Measurements from ENCODE around the gene EZR. TPM values are rescaled to one million over a fixed set of nuclear protein-coding genes. Genes with fewer than 3 reads are reported as not detected.

Gene EZR
- total and polyA plus RNA-seq, 2 experiments from 2014 or later = 399 to 623 TPM

DNA sequence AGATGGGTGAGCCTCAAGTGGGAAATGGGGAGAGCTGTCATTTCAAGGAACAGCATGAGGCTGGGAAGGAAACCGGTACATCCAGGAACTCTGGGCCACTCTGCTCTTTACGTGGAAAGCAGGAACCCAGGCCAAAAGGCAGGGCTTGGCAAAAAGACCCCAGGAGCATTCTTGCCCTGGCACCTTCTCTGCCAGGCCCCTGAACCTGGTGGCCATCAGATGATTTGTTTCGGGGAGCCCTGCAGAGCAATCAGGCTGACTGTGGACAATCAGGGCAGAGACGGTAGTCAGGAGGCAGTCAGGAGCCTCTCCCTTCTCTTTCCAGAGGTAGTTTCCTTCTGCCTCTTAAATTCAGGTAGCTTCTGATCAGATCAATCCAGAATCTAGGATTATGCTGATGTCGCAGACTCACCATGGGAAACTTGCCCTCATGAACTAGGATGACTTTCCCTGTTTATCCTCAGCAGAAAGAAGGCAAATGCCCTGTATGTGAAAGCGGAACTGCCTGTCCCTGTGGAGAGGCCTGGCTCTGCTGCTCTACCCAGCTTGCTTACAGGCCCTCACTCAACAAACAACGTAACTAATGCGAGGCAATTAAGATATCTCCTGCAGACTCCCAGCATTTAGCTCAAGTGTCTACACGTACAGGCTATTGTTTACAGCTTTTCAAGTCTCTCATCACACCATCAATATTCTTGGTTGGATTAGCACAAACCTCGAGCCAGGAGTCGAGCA lies 36.6 kb downstream of the EZR start:
- Histone ChIP-seq H3K9me2 (replicated peaks; ENCODE audit: insufficient read depth) (no peaks in the 10 kb centered on the region), H3K4me1 (ENCODE audit: insufficient read depth) (peaks cover 24% of the 10 kb centered on the region), H3K4me3 (no peak overlapping the region), H3K9me3 (ENCODE audit: low read depth) (no peaks in the 10 kb centered on the region), H4K20me1 (ENCODE audit: insufficient read depth, poor library complexity, severe bottlenecking) (peaks cover 21% of the 10 kb centered on the region), H2AFZ (no peak overlapping the region), H3K79me2 (peaks cover 92% of the 10 kb centered on the region), H3K27ac (peak overlapping the region; percentile 82), H3K27me3 (no peaks in the 10 kb centered on the region), H3K36me3 (replicated peaks; ENCODE audit: insufficient read depth, low read depth) (peaks cover 20% of the 10 kb centered on the region), H3K4me2 (no peak overlapping the region)
- no peak for DNase-seq (ENCODE audit: low spot score)
- no peak for TF ChIP-seq EZH2 (IDR thresholded peaks at IDR 0.05; ENCODE audit: borderline replicate concordance)
- TF ChIP-seq, protein P1, sequence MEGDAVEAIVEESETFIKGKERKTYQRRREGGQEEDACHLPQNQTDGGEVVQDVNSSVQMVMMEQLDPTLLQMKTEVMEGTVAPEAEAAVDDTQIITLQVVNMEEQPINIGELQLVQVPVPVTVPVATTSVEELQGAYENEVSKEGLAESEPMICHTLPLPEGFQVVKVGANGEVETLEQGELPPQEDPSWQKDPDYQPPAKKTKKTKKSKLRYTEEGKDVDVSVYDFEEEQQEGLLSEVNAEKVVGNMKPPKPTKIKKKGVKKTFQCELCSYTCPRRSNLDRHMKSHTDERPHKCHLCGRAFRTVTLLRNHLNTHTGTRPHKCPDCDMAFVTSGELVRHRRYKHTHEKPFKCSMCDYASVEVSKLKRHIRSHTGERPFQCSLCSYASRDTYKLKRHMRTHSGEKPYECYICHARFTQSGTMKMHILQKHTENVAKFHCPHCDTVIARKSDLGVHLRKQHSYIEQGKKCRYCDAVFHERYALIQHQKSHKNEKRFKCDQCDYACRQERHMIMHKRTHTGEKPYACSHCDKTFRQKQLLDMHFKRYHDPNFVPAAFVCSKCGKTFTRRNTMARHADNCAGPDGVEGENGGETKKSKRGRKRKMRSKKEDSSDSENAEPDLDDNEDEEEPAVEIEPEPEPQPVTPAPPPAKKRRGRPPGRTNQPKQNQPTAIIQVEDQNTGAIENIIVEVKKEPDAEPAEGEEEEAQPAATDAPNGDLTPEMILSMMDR (IDR thresholded peaks at IDR 0.05; ENCODE audit: poor library complexity) = no peak
- TF ChIP-seq EZH2phosphoT487 (IDR thresholded peaks at IDR 0.05; ENCODE audit: low read depth, severe bottlenecking, unreplicated experiment) = no peak
- 83% methylated on average over 11 of the region's 11 CpGs for WGBS (ENCODE audit: low lambda C conversion rate, missing lambda C conversion rate)

DNA sequence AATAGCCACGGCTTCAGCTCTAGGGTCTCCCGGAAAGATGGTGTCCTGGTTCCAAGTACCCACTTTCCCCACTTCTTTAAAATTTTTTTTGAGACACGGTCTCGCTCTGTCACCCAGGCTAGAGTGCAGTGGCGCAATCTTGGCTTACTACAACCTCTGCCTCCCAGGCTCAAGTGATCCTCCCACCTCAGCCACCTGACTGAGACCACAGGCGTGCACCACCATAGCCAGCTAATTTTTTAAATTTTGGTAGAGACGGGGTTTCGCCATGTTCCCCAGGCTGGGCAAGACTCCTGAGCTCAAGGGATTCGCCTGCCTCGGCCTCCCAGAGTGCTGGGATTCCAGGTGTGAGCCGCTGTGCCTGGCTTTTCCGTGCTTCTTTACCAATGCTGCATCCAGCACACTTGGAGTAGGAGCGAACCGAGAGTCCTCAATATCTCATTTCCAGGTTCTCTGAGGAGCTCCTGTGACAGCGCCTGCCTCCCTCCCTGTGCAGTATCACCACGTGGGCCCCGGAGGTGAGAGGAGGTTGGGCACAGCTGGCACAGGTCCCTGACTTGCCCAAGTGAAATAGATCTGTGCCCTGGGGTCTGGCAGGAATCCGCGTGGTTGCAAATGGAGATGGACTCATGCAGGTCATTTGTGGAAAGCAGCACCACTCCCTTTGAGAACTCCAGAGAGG lies 37.3 kb downstream of the EZR start:
- 89% methylated on average over 19 of the region's 19 CpGs for WGBS (ENCODE audit: low lambda C conversion rate, missing lambda C conversion rate)
- TF ChIP-seq, protein P1 (IDR thresholded peaks at IDR 0.05; ENCODE audit: poor library complexity) = no peak
- TF ChIP-seq EZH2phosphoT487 (IDR thresholded peaks at IDR 0.05; ENCODE audit: low read depth, severe bottlenecking, unreplicated experiment) (no peak), EZH2 (IDR thresholded peaks at IDR 0.05; ENCODE audit: borderline replicate concordance) (no peak)

DNA sequence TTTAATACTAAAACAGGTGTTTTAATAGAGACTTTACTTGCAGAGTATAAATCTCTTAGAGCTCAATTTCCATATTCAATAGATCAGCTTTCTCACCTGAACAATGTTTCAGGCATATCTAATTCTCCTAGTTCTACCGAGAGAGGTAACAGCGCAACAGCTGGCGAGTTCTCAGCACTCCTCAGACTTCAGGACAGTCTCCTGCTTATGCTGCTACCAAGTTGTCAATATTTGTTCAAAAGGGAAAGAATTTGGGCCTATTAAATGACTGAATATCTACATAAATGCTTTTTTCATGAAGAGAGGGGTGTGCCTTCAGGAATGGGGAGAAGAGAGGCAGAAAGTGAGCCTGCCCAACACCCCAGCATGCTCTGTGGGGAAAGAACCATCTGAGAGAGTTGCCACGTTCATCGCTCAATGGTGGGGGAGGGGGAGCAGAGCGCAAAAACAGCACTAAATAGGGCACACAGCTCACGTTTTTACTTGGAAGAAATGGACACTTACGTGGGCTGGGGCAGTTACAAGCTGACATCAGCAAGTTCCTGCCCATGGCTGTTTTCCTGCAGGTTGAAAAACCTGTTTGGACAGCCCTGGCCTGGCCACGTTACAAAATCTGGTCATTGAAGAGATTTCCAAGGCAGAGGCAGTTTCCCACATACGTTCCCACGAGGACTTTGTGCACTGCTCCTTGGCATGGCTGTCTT lies 38.0 kb downstream of the EZR start:
- H2AFZ ChIP-seq = no peak overlapping the region
- no peak overlapping the region for H3K4me3 ChIP-seq
- no peaks in the 10 kb centered on the region for H3K27me3 ChIP-seq
- TF ChIP-seq EZH2 (IDR thresholded peaks at IDR 0.05; ENCODE audit: borderline replicate concordance) (no peak), EZH2phosphoT487 (IDR thresholded peaks at IDR 0.05; ENCODE audit: low read depth, severe bottlenecking, unreplicated experiment) (no peak)
- TF ChIP-seq, protein P1 (IDR thresholded peaks at IDR 0.05; ENCODE audit: poor library complexity) = no peak
- no peak overlapping the region for H3K4me2 ChIP-seq
- no peaks in the 10 kb centered on the region for H3K9me3 ChIP-seq (ENCODE audit: low read depth)
- no peaks in the 10 kb centered on the region for H3K9me2 ChIP-seq (replicated peaks; ENCODE audit: insufficient read depth)
- H3K79me2 ChIP-seq = peaks cover 97% of the 10 kb centered on the region
- H3K27ac ChIP-seq = peak overlapping the region; percentile 82
- H4K20me1 ChIP-seq (ENCODE audit: insufficient read depth, poor library complexity, severe bottlenecking) = peaks cover 27% of the 10 kb centered on the region
- 61% methylated on average over 11 of the region's 11 CpGs for WGBS (ENCODE audit: low lambda C conversion rate, missing lambda C conversion rate)
- H3K4me1 ChIP-seq (ENCODE audit: insufficient read depth) = peaks cover 20% of the 10 kb centered on the region
- no peak for DNase-seq (ENCODE audit: low spot score)
- peaks cover 20% of the 10 kb centered on the region for H3K36me3 ChIP-seq (replicated peaks; ENCODE audit: insufficient read depth, low read depth)

More for the DNA sequence above, 37.3 kb downstream of the EZR start:
- peaks cover 20% of the 10 kb centered on the region for H3K36me3 ChIP-seq (replicated peaks; ENCODE audit: insufficient read depth, low read depth)
- H3K4me1 ChIP-seq (ENCODE audit: insufficient read depth) = peaks cover 20% of the 10 kb centered on the region
- H3K27me3 ChIP-seq = no peaks in the 10 kb centered on the region
- no peak overlapping the region for H2AFZ ChIP-seq
- no peak overlapping the region for H3K4me2 ChIP-seq
- H3K9me3 ChIP-seq (ENCODE audit: low read depth) = no peaks in the 10 kb centered on the region
- no peak for DNase-seq (ENCODE audit: low spot score)
- H3K27ac ChIP-seq = peak overlapping the region; percentile 82
- H3K9me2 ChIP-seq (replicated peaks; ENCODE audit: insufficient read depth) = no peaks in the 10 kb centered on the region
- no peak overlapping the region for H3K4me3 ChIP-seq
- peaks cover 96% of the 10 kb centered on the region for H3K79me2 ChIP-seq
- H4K20me1 ChIP-seq (ENCODE audit: insufficient read depth, poor library complexity, severe bottlenecking) = peaks cover 26% of the 10 kb centered on the region
